ENCODE measurements around the gene SCYL2.
"Not testable (repeated sequence)": the region's sequence is repeated elsewhere in the genome, so short reads cannot be mapped to it uniquely, and the experiment has no call there.

SCYL2 gene

GRCh38 chr12:100263131-100263530 is 3.8 kb upstream of the SCYL2 start:
- no peak for TF ChIP-seq CTCF (IDR thresholded peaks at IDR 0.05; ENCODE audit: control extremely low read depth, extremely low read depth, low read depth, missing control alignments)
- POLR2A ChIA-PET: no interaction called here
- CTCF ChIA-PET: no interaction called here
- no peak for DNase-seq (ENCODE audit: extremely low spot score)

GRCh38 chr12:100265107-100265506 is 1.9 kb upstream of the SCYL2 start:
- DNase-seq (ENCODE audit: extremely low spot score); POLR2A ChIA-PET: not testable (repeated sequence)
- CTCF ChIA-PET: interaction anchor here (0.7 to 1.3 kb wide), 3 partner anchors 13 to 27 kb away, joined by 3 to 4 read pairs (median 3); no protein-coding TSS in a partner anchor

- ChIA-PET CTCF (interaction anchor here (1.0 to 1.4 kb wide), 4 partner anchors 13 to 139 kb away, joined by 3 to 4 read pairs (median 4); partner anchors contain the start of gene ACTR6), POLR2A (no interaction called here)
- no peak for DNase-seq (ENCODE audit: extremely low spot score)
- no peak for TF ChIP-seq CTCF (IDR thresholded peaks at IDR 0.05; ENCODE audit: control extremely low read depth, extremely low read depth, low read depth, missing control alignments)
Observed at GRCh38 chr12:100265732-100266584, 1.0 kb upstream of the SCYL2 start.

GRCh38 chr12:100266585-100266834 is 467 bp upstream of the SCYL2 start:
- ChIA-PET POLR2A (interaction anchor here (0.6 to 0.7 kb wide), 2 partner anchors 290 to 1488 kb away, joined by 4 to 5 read pairs; no protein-coding TSS in a partner anchor), CTCF (interaction anchor here (0.7 to 3.1 kb wide), 6 partner anchors 10 to 139 kb away, joined by 3 to 7 read pairs (median 4); partner anchors contain the start of gene ACTR6)
- no peak for TF ChIP-seq CTCF (IDR thresholded peaks at IDR 0.05; ENCODE audit: control extremely low read depth, extremely low read depth, low read depth, missing control alignments)
- peak; percentile 92 for DNase-seq (ENCODE audit: extremely low spot score)

GRCh38 chr12:100267603-100268281 is 765 bp downstream of the SCYL2 start:
- CTCF ChIA-PET: interaction anchor here (1.3 to 3.1 kb wide), 5 partner anchors 9 to 137 kb away, joined by 3 to 7 read pairs (median 4); no protein-coding TSS in a partner anchor
- POLR2A ChIA-PET: interaction anchor here (0.6 to 0.8 kb wide), 2 partner anchors 17 to 53 kb away, joined by 3 read pairs; no protein-coding TSS in a partner anchor
- TF ChIP-seq CTCF (IDR thresholded peaks at IDR 0.05; ENCODE audit: control extremely low read depth, extremely low read depth, low read depth, missing control alignments): no peak
- DNase-seq (ENCODE audit: extremely low spot score): no peak

GRCh38 chr12:100268835-100269564 is 2.0 kb downstream of the SCYL2 start:
- ChIA-PET POLR2A (no interaction called here), CTCF (interaction anchor here (3.1 kb wide), 1 partner anchor 15 kb away, joined by 7 read pairs; no protein-coding TSS in a partner anchor)
- no peak for DNase-seq (ENCODE audit: extremely low spot score)
- TF ChIP-seq CTCF (IDR thresholded peaks at IDR 0.05; ENCODE audit: control extremely low read depth, extremely low read depth, low read depth, missing control alignments): no peak
